ENCODE results near the gene CDX4.

The CDX4 gene

GRCh38 chrX:73446831-73447230, at the start of gene CDX4:
Gene CDX4, plus strand, starts transcription at chrX:73447053. Its CDS starts 201 bp downstream, at chrX:73447254.
- no peak for TF ChIP-seq CTCF (IDR thresholded peaks at IDR 0.05; ENCODE audit: extremely low read depth, missing control alignments)
- no peak for DNase-seq (ENCODE audit: low spot score)

- no peak for TF ChIP-seq CTCF (IDR thresholded peaks at IDR 0.05; ENCODE audit: extremely low read depth, missing control alignments)
- DNase-seq (ENCODE audit: low spot score) = no peak
These were observed 48.5 kb upstream of the CDX4 start for GRCh38 chrX:73398185-73398914.

GRCh38 chrX:73400136-73400748, 46.6 kb upstream of the CDX4 start:
- no peak for TF ChIP-seq CTCF (IDR thresholded peaks at IDR 0.05; ENCODE audit: extremely low read depth, missing control alignments)
- no peak for DNase-seq (ENCODE audit: low spot score)

- DNase-seq (ENCODE audit: low spot score) = no peak
- TF ChIP-seq CTCF (IDR thresholded peaks at IDR 0.05; ENCODE audit: extremely low read depth, missing control alignments) = no peak
These were observed 45.1 kb upstream of the CDX4 start for GRCh38 chrX:73401591-73402266.

- no peak for TF ChIP-seq CTCF (IDR thresholded peaks at IDR 0.05; ENCODE audit: extremely low read depth, missing control alignments)
- DNase-seq (ENCODE audit: low spot score) = no peak
These were observed 33.9 kb upstream of the CDX4 start for GRCh38 chrX:73412930-73413329.

GRCh38 chrX:73447311-73447794, 500 bp downstream of the CDX4 start:
- no peak for DNase-seq (ENCODE audit: low spot score)
- no peak for TF ChIP-seq CTCF (IDR thresholded peaks at IDR 0.05; ENCODE audit: extremely low read depth, missing control alignments)

- TF ChIP-seq CTCF (IDR thresholded peaks at IDR 0.05; ENCODE audit: extremely low read depth, missing control alignments) = no peak
- no peak for DNase-seq (ENCODE audit: low spot score)
These were observed 1.5 kb downstream of the CDX4 start for GRCh38 chrX:73448379-73448778.

Data from GM20000 (cell line).